ENCODE measurements around the gene ZCCHC7. TPM values are rescaled to one million over a fixed set of nuclear protein-coding genes. Genes with fewer than 3 reads are reported as not detected.

The ZCCHC7 gene
- total RNA-seq, 2 experiments from 2014 or later = 76.4 to 108 TPM

DNA sequence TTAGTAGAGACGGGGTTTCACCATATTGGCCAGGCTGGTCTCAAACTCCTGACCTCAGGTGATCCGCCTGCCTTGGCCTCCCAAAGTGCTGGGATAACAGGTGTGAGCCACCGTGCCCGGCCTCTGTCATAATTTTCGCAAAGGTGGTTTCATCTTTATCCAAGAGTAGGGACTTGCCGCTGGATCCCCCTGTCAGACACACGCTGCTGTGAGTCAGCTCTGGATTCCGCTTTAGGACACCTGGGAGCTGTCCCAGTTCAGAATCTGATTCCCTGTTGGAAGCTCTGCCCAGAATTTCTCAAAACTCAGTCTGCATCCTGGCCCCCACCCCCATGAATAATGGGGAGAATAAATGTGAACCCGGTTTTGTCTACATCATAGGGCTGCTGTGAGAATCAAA, 284.2 kb downstream of the ZCCHC7 start:
- Histone ChIP-seq H3K9me2 (ENCODE audit: insufficient read depth, low read length) (no peaks in the 10 kb centered on the region), H3K79me2 (ENCODE audit: insufficient read depth, low read depth, low read length) (peaks cover 44% of the 10 kb centered on the region; the same call in 1 of the 2 replicates), H3K4me1 (ENCODE audit: insufficient read depth, low read length, poor library complexity, severe bottlenecking) (peaks cover 98% of the 10 kb centered on the region), H3K27ac (ENCODE audit: low read depth, low read length, poor library complexity, severe bottlenecking) (peak overlapping the region; percentile 97), H3K4me2 (ENCODE audit: low read length) (peak overlapping the region; percentile 94), H3K4me3 (ENCODE audit: low read depth, low read length, poor library complexity, severe bottlenecking) (peak overlapping the region; percentile 74), H3K36me3 (ENCODE audit: insufficient read depth, low read length) (no peaks in the 10 kb centered on the region), H2AFZ (ENCODE audit: low read length) (no peak overlapping the region), H3K9me3 (ENCODE audit: low read length) (no peaks in the 10 kb centered on the region), H4K20me1 (ENCODE audit: insufficient read depth, low read length) (no peaks in the 10 kb centered on the region)
- DNase-seq (ENCODE audit: low spot score) = peak; percentile 24
- TF ChIP-seq, protein P1, sequence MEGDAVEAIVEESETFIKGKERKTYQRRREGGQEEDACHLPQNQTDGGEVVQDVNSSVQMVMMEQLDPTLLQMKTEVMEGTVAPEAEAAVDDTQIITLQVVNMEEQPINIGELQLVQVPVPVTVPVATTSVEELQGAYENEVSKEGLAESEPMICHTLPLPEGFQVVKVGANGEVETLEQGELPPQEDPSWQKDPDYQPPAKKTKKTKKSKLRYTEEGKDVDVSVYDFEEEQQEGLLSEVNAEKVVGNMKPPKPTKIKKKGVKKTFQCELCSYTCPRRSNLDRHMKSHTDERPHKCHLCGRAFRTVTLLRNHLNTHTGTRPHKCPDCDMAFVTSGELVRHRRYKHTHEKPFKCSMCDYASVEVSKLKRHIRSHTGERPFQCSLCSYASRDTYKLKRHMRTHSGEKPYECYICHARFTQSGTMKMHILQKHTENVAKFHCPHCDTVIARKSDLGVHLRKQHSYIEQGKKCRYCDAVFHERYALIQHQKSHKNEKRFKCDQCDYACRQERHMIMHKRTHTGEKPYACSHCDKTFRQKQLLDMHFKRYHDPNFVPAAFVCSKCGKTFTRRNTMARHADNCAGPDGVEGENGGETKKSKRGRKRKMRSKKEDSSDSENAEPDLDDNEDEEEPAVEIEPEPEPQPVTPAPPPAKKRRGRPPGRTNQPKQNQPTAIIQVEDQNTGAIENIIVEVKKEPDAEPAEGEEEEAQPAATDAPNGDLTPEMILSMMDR (conservative IDR thresholded peaks at IDR 0.05; ENCODE audit: low read length) = no peak
- no peak for TF ChIP-seq EZH2phosphoT487 (IDR thresholded peaks at IDR 0.05; ENCODE audit: borderline replicate concordance, low read depth, low read length)
- ChIA-PET POLR2A (interaction anchor here (2.2 to 14.0 kb wide), 5 partner anchors 7 to 107 kb away, joined by 5 to 298 read pairs (median 25); no protein-coding TSS in a partner anchor), CTCF (ENCODE audit: unreplicated experiment) (interaction anchor here (0.5 to 0.9 kb wide), 2 partner anchors 31 to 108 kb away, joined by 3 to 4 read pairs; no protein-coding TSS in a partner anchor)
- intact Hi-C loops (cut with micrococcal nuclease; ENCODE audit: unreplicated experiment) = no loop called here
- no TSS peak for BruUV-seq (replicated peaks)

DNA sequence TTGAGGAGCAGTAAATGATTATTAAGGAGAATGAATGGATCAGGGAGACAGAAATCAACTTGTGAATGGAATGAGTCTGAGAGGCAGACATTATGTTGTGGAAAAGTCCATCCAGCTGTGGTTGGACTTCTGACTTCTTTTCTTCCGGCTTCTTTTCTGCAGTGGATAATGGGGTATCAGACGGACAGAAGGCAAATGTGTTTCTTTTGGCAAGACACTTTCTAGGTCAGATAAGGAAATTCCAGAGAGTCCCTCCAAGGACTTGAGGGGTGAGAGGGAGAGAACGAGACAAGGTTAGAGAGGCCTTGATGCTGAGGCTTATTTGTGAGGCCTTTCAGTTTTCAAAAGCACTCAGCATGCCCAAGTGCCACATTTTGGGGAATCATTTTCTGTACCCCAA, 285.0 kb downstream of the ZCCHC7 start:
- TF ChIP-seq, protein P1 (conservative IDR thresholded peaks at IDR 0.05; ENCODE audit: low read length) = no peak
- no peak for TF ChIP-seq EZH2phosphoT487 (IDR thresholded peaks at IDR 0.05; ENCODE audit: borderline replicate concordance, low read depth, low read length)
- POLR2A ChIA-PET = interaction anchor here (0.7 to 14.0 kb wide), 8 partner anchors 9 to 206 kb away, joined by 3 to 298 read pairs (median 5); no protein-coding TSS in a partner anchor
- DNase-seq (ENCODE audit: low spot score) = peak; percentile 23
- Histone ChIP-seq H3K27ac (ENCODE audit: low read depth, low read length, poor library complexity, severe bottlenecking) (peak overlapping the region; percentile 97), H3K9me3 (ENCODE audit: low read length) (no peaks in the 10 kb centered on the region), H3K4me2 (ENCODE audit: low read length) (peak overlapping the region; percentile 94), H3K79me2 (ENCODE audit: insufficient read depth, low read depth, low read length) (peaks cover 44% of the 10 kb centered on the region; the same call in 1 of the 2 replicates), H3K9me2 (ENCODE audit: insufficient read depth, low read length) (no peaks in the 10 kb centered on the region), H4K20me1 (ENCODE audit: insufficient read depth, low read length) (no peaks in the 10 kb centered on the region), H3K4me1 (ENCODE audit: insufficient read depth, low read length, poor library complexity, severe bottlenecking) (peaks cover 98% of the 10 kb centered on the region), H3K4me3 (ENCODE audit: low read depth, low read length, poor library complexity, severe bottlenecking) (peak overlapping the region; percentile 74), H3K36me3 (ENCODE audit: insufficient read depth, low read length) (no peaks in the 10 kb centered on the region), H2AFZ (ENCODE audit: low read length) (0 out of 2 replicates have a peak overlapping the region, but pooled peaks have one; percentile 15)
- BruUV-seq (replicated peaks) = no TSS peak
- CTCF ChIA-PET (ENCODE audit: unreplicated experiment) = no interaction called here
- intact Hi-C loops (cut with micrococcal nuclease; ENCODE audit: unreplicated experiment) = loop anchor here (5.0 kb wide), 3 partner anchors 283 to 408 kb away; partner anchors contain the start of gene ZCCHC7

Measured in OCI-LY7 (cell line).